HG03571 (cell line): ENCODE results near the gene PROSER3.
A peak's percentile ranks its signal among the peaks of the same experiment; 100 is the strongest.

ENCODE experiments used
- ATAC-seq: cut with Tn5 transposase; IDR thresholded peaks from one replicate; pipeline ENCODE4 v1.9.1; 2021; ENCODE audit not compliant: unreplicated experiment

The PROSER3 gene

GRCh38 chr19:35775298-35776101 lies 17.5 kb downstream of the PROSER3 start, which contains the start of gene ARHGAP33:
ARHGAP33 (plus strand) TSS chr19:35775564; CDS start chr19:35775659, 95 bp downstream.
- peak; percentile 78 for ATAC-seq

GRCh38 chr19:35776102-35776788 lies 18.3 kb downstream of the PROSER3 start:
- no peak for ATAC-seq

GRCh38 chr19:35777086-35777841 lies 19.3 kb downstream of the PROSER3 start:
- ATAC-seq: no peak

DNA sequence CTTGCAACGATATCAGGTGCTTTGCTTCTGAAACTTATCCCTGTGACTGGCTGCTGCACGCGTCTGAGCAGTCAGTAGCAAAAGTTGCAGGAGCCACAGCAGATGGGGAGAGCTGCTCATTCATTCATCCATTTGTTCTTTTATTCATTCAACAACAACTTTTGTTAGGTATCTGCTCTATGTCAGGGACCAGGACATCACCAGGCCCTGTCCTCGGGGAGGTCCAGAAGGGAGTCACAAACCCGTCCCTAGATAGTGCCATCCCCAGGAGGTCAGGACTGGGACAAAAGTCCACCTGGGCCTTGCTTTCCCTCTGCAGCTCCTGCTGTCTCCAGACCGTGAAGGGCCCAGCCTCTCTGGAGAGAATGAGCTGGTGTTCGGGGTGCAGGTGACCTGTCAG lies 20.0 kb downstream of the PROSER3 start:
- ATAC-seq: no peak

DNA sequence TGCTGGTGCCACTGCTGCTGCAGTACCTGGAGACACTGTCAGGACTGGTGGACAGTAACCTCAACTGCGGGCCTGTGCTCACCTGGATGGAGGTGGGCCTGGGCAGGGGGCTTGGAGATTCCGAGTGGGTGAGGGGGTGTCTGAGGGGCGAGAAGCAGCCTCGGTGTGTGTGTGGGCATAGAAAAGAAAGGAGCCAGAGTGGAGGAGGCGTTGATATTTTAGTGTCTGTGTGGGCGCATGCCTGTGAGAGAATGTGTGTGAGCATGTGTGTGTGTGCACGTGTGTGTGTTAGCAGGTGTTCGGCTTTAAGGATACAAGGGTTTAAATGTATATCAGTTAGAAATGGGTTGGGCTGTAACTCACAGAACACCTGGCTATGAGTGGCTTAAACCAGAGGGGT lies 21.1 kb downstream of the PROSER3 start:
- ATAC-seq: no peak

DNA sequence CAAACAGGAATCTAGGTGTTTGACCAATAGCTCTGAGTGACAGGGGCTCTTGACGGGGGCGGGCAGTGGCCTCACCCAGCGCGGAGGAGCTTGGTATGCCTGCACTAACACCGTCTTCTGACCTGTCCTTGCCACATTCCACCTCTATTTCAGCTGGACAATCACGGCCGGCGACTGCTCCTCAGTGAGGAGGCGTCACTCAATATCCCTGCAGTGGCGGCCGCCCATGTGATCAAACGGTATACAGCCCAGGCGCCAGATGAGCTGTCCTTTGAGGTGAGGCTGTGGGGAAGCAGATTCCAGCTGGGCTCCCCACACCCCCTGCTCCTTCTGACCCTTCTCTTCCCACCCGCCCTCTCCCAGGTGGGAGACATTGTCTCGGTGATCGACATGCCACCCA lies 22.1 kb downstream of the PROSER3 start:
- ATAC-seq: no peak

GRCh38 chr19:35780717-35781116 lies 22.7 kb downstream of the PROSER3 start:
- no peak for ATAC-seq

- no peak for ATAC-seq
Observed at GRCh38 chr19:35781650-35782049, 23.7 kb downstream of the PROSER3 start.

- ATAC-seq: no peak
Observed at GRCh38 chr19:35782589-35782988, 24.6 kb downstream of the PROSER3 start.

DNA sequence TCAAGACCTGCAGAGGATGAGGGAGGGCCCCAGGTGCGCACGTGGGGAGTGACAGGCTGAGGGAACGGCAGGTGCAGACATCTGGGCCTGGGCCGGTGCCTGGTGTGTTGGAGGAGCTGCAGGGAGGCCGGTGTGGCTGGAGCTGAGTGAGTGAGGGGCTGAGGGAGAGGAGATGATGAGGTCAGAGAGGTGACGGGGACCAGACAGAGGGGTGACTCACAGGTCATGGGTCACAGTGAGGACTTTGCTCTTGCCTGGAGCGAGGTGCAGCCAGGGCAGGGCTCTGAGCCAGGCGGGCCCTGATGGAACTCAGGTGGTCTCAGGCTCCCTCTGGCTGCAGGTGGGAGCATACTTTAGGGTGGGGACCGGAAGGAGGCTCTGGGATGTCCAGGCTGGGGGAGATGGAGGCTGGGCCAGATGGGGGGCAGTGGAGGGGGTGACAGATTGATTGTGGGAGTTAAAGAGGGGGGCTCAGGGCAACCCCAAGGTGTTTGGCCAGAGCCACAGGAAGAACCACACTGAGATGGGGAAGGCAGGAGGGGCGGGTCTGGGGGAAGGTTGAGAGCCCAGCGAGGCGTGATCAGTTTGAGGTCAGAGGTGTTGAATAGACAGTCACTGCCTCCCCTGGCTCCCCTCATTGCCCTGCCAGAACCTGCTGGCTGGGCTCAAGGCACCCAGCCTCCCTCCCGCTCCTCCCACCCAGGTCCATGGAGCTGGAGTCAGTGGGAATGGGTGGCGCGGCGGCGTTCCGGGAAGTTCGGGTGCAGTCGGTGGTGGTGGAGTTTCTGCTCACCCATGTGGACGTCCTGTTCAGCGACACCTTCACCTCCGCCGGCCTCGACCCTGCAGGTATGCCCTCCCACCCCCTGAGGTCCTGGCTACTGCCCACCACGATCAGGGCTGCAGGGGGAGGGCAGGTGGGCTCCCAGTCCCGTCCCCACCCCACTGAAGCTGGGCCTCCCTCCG lies 25.8 kb downstream of the PROSER3 start:
- no peak for ATAC-seq

GRCh38 chr19:35784503-35785338 lies 26.7 kb downstream of the PROSER3 start:
- no peak for ATAC-seq

- no peak for ATAC-seq
Observed at GRCh38 chr19:35785339-35785627, 27.3 kb downstream of the PROSER3 start.

DNA sequence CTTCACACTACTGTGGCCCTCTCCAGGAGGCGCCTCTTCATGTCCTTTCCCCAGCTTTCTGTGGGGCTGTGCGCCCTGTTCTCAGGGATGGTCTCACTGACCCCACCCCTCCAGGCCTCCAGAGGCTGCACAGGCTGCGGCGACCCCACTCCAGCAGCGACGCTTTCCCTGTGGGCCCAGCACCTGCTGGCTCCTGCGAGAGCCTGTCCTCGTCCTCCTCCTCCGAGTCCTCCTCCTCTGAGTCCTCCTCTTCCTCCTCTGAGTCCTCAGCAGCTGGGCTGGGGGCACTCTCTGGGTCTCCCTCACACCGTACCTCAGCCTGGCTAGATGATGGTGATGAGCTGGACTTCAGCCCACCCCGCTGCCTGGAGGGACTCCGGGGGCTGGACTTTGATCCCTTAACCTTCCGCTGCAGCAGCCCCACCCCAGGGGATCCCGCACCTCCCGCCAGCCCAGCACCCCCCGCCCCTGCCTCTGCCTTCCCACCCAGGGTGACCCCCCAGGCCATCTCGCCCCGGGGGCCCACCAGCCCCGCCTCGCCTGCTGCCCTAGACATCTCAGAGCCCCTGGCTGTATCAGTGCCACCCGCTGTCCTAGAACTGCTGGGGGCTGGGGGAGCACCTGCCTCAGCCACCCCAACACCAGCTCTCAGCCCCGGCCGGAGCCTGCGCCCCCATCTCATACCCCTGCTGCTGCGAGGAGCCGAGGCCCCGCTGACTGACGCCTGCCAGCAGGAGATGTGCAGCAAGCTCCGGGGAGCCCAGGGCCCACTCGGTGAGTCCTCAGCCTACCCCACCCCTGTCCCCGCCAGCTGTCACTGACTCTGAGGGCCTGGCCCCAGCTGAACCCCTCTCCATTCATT lies 28.6 kb downstream of the PROSER3 start:
- no peak for ATAC-seq

GRCh38 chr19:35787227-35787799 lies 29.3 kb downstream of the PROSER3 start:
- ATAC-seq: no peak

- no peak for ATAC-seq
Observed at GRCh38 chr19:35788205-35788960, 30.4 kb downstream of the PROSER3 start.

DNA sequence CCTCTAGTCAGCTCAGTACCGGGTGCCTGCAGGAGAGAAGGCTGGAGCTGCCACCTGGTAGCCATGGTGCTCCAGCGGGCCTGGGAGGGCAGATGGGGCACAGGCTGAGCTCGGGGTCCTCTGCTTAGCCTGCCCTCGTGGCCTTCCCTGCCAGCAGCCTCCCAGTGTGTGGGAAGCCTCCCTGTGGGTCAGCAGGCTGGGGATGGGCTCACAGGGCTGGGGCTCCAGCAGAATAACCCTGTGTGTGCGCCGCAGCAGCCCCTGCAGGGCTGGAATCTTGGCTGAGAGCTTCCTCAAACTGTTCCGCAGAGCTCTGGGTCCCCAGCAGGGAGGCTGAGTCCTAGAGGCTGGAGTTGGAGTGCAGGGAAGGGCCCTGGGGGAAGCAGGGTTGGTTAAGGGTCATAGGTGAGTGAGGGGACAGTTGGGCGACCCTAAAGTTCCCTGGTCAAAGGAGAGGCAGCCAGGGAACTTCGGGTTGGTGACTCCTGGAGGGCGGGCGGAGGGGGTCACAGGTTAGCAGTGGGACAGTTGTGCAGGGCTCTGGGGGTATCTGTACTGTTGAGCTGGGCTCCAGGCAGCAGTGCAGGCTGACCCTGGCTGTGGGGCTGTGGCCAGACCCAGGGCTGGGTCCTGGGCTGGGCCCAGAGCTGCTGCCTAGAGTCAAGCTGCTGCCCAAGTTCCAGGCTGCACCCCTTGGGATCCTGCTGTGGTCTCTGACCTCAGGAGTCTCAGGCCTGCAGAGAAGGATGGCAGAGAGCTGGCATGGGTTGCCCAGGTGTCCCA lies 31.4 kb downstream of the PROSER3 start:
- ATAC-seq: no peak
